Caco-2 (cell line): ENCODE results near the gene FXN. TPM values are rescaled to one million over a fixed set of nuclear protein-coding genes. Genes with fewer than 3 reads are reported as not detected.

Experiments
- BruUV-seq: library from RNA; stranded (reverse); fragments of 400-500 nt; replicated peaks from 2 replicates; lab custom pipeline; 2021; lab: Mats Ljungman, UMichigan
- CTCF ChIA-PET: fragments of 300-600 bp; sonication (Branson Sonifier 250); formaldehyde crosslinking; loops from one replicate; lab custom pipeline; 2022; ENCODE audit warnings: antibody characterized with exemption; lab: Charles Lee
- POLR2A ChIA-PET: fragments of 300-600 bp; sonication (Branson Sonifier 250); formaldehyde crosslinking; loops from one replicate; lab custom pipeline; 2022; ENCODE audit warnings: antibody characterized with exemption; lab: Charles Lee
- DNase-seq, 2 experiments: peaks; one replicate each; pipeline versions ENCODE4 v3.0.0 to v3.0.0-alpha.2; 2020 to 2022
- H3K27me3 ChIP-seq: replicated peaks from 2 replicates; pipeline ENCODE4 v1.6.0; 2011; ENCODE audit warnings: low read length; ENCODE audit not compliant: control insufficient read depth, insufficient read depth
- H3K36me3 ChIP-seq: 2 replicates; pipeline ENCODE4 v1.5.1; 2011; ENCODE audit warnings: low read length; ENCODE audit not compliant: control insufficient read depth, insufficient read depth
- H3K4me1 ChIP-seq: fragments of 250-450 bp; sonication (Bioruptor Pico); 2 replicates; pipeline ENCODE4 v1.5.1; 2020; ENCODE audit warnings: mild to moderate bottlenecking
- H3K4me3 ChIP-seq: 2 replicates; pipeline ENCODE4 v1.5.1; 2011; ENCODE audit warnings: low read depth, mild to moderate bottlenecking, control low read depth, low read length
- H3K9me3 ChIP-seq: fragments of 250-450 bp; sonication (Bioruptor Pico); 2 replicates; pipeline ENCODE4 v1.5.1; 2020; ENCODE audit warnings: mild to moderate bottlenecking, moderate library complexity
- H3K27ac Mint-ChIP-seq: one replicate; pipeline ENCODE4 v1.8.0; 2022; ENCODE audit warnings: mixed read lengths; ENCODE audit not compliant: unreplicated experiment
- H3K27me3 Mint-ChIP-seq: one replicate; pipeline ENCODE4 v1.8.0; 2022; ENCODE audit warnings: mixed read lengths; ENCODE audit not compliant: insufficient read depth, unreplicated experiment
- H3K36me3 Mint-ChIP-seq: one replicate; pipeline ENCODE4 v1.8.0; 2022; ENCODE audit warnings: mild to moderate bottlenecking, mixed read lengths; ENCODE audit not compliant: insufficient read depth, unreplicated experiment
- H3K4me1 Mint-ChIP-seq: one replicate; pipeline ENCODE4 v1.8.0; 2022; ENCODE audit warnings: low read depth, mixed read lengths; ENCODE audit not compliant: unreplicated experiment
- H3K4me3 Mint-ChIP-seq: one replicate; pipeline ENCODE4 v1.8.0; 2022; ENCODE audit warnings: mild to moderate bottlenecking, moderate library complexity, mixed read lengths; ENCODE audit not compliant: unreplicated experiment
- H3K9me3 Mint-ChIP-seq: one replicate; pipeline ENCODE4 v1.8.0; 2022; ENCODE audit warnings: mixed read lengths; ENCODE audit not compliant: unreplicated experiment
- CTCF ChIP-seq, 2 experiments: fragments of 200-600 bp in 1 of 2; IDR thresholded peaks; 1 replicate in 1 of 2; 2 replicates in 1 of 2; pipeline versions ENCODE4 v1.5.1 to v1.8.0; 2011 to 2022; ENCODE audit warnings: antibody characterized with exemption in 1 of 2, control low read depth in 1 of 2, inconsistent platforms in 1 of 2, low read depth in 1 of 2, low read length in 1 of 2, mild to moderate bottlenecking in 1 of 2, moderate library complexity in 1 of 2; ENCODE audit not compliant: insufficient read depth in 1 of 2, severe bottlenecking in 1 of 2, unreplicated experiment in 1 of 2
- intact Hi-C: fragments of 100-400 bp; cut with micrococcal nuclease; formaldehyde crosslinking; loops from one replicate; pipeline ENCODE4 v1.10.0; 2022; ENCODE audit not compliant: unreplicated experiment
- total RNA-seq: library from RNA; stranded (reverse); gene quantifications from 2 replicates; pipeline ENCODE4 v1.2.3, GENCODE V29; 2022

FXN gene
- total RNA-seq, 1 experiment from 2014 or later, result 8.6 TPM

- no TSS peak for BruUV-seq
- no peaks in the 10 kb centered on the region for H3K36me3 ChIP-seq
- Mint-ChIP-seq H3K4me1 (no peaks in the 10 kb centered on the region), H3K9me3 (no peaks in the 10 kb centered on the region), H3K27ac (no peak overlapping the region), H3K36me3 (no peaks in the 10 kb centered on the region), H3K4me3 (no peak overlapping the region), H3K27me3 (no peaks in the 10 kb centered on the region)
- intact Hi-C loops, result no loop called here
- H3K9me3 ChIP-seq, result no peaks in the 10 kb centered on the region
- H3K4me3 ChIP-seq, result no peak overlapping the region
- H3K27me3 ChIP-seq, result no peaks in the 10 kb centered on the region
- CTCF ChIA-PET, result no interaction called here
- TF ChIP-seq CTCF (IDR thresholded peaks at IDR 0.05; ENCODE audit: insufficient read depth in 1 of 2, low read depth in 1 of 2, low read length in 1 of 2, severe bottlenecking in 1 of 2, unreplicated experiment in 1 of 2), result no peak
- DNase-seq, result no peak
- no peaks in the 10 kb centered on the region for H3K4me1 ChIP-seq
- POLR2A ChIA-PET, result no interaction called here
Measured at GRCh38 chr9:69073103-69073502, 37.6 kb downstream of the FXN start.

- Histone ChIP-seq H3K4me3 (no peak overlapping the region), H3K9me3 (no peaks in the 10 kb centered on the region), H3K27me3 (no peaks in the 10 kb centered on the region), H3K4me1 (no peaks in the 10 kb centered on the region), H3K36me3 (no peaks in the 10 kb centered on the region)
- CTCF ChIA-PET, result no interaction called here
- no peak overlapping the region for H3K27ac Mint-ChIP-seq
- no peaks in the 10 kb centered on the region for H3K27me3 Mint-ChIP-seq
- H3K4me3 Mint-ChIP-seq, result no peak overlapping the region
- no TSS peak for BruUV-seq
- no peak for TF ChIP-seq CTCF (IDR thresholded peaks at IDR 0.05; ENCODE audit: insufficient read depth in 1 of 2, low read depth in 1 of 2, low read length in 1 of 2, severe bottlenecking in 1 of 2, unreplicated experiment in 1 of 2)
- POLR2A ChIA-PET, result no interaction called here
- no peaks in the 10 kb centered on the region for H3K36me3 Mint-ChIP-seq
- no peaks in the 10 kb centered on the region for H3K9me3 Mint-ChIP-seq
- intact Hi-C loops, result no loop called here
- H3K4me1 Mint-ChIP-seq, result no peaks in the 10 kb centered on the region
- DNase-seq, result no peak
Measured at GRCh38 chr9:69074801-69075200, 39.2 kb downstream of the FXN start.

DNA sequence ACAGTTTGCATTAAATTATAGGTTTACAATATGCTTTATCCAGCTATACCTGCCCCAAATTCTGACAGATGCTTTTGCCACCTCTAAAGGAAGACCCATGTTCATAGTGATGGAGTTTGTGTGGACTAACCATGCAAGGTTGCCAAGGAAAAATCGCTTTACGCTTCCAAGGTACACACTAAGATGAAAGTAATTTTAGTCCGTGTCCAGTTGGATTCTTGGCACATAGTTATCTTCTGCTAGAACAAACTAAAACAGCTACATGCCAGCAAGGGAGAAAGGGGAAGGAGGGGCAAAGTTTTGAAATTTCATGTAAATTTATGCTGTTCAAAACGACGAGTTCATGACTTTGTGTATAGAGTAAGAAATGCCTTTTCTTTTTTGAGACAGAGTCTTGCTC lies 41.0 kb downstream of the FXN start:
- TF ChIP-seq CTCF (IDR thresholded peaks at IDR 0.05; ENCODE audit: insufficient read depth in 1 of 2, low read depth in 1 of 2, low read length in 1 of 2, severe bottlenecking in 1 of 2, unreplicated experiment in 1 of 2), result no peak
- intact Hi-C loops, result no loop called here
- no peaks in the 10 kb centered on the region for H3K9me3 ChIP-seq
- H3K27me3 ChIP-seq, result no peaks in the 10 kb centered on the region
- Mint-ChIP-seq H3K27me3 (no peaks in the 10 kb centered on the region), H3K27ac (no peak overlapping the region), H3K4me3 (no peak overlapping the region), H3K9me3 (no peaks in the 10 kb centered on the region), H3K4me1 (no peaks in the 10 kb centered on the region), H3K36me3 (no peaks in the 10 kb centered on the region)
- POLR2A ChIA-PET, result no interaction called here
- H3K36me3 ChIP-seq, result no peaks in the 10 kb centered on the region
- no TSS peak for BruUV-seq
- no peaks in the 10 kb centered on the region for H3K4me1 ChIP-seq
- CTCF ChIA-PET, result no interaction called here
- DNase-seq, result no peak
- H3K4me3 ChIP-seq, result no peak overlapping the region
